ENCODE measurements around the gene MAPK8.
"Not testable (repeated sequence)": the region's sequence is repeated elsewhere in the genome, so short reads cannot be mapped to it uniquely, and the experiment has no call there.

The MAPK8 gene

DNA sequence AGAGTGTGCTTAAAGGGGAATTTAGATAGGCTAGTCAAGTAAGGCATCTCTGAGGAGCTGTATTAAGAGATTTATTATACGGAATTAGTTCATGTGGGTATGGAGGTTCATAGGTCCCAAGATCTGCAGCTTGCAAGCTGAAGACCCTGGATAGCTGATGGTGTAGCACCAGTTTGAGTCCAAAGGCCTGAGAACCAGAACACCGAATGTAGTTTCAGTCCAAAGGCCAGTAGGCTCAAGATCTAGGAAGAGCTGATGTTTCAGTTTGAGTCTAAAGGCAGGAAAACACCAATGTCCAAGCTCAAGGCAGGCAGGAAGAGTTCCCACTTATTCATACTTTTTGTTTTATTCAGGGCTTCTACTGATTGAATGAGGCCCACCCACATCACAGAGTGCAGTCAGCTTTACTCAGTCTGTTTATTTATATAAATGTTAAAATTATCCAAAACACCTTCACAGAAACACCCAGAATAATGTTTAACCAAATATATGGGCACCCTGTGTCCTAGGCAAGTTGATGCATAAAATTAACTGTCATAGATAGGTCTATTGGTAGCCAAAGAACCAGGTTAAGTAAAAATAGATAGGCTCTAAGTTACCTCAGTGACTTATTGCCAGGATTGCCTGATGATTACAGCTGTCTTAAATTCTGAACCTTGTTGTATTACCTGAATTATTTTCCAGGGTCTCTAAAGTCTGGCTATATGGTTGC lies 83.5 kb downstream of the MAPK8 start:
- DNase-seq = no peak

DNA sequence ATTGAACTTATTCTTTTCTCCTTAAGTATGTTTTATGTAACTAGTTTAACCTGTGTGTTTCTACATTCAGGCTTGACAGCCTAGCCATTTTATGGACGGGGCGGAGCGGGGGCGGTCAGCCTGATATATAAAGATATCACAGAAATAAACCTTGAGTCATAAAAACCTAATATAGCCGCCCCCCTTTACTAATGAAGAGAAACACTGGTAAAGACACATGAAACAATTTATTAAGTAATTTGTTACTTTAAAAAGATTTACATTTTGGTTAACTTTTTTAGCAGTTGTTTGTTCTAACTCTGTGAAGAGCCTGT lies 84.0 kb downstream of the MAPK8 start:
- DNase-seq = no peak

DNA sequence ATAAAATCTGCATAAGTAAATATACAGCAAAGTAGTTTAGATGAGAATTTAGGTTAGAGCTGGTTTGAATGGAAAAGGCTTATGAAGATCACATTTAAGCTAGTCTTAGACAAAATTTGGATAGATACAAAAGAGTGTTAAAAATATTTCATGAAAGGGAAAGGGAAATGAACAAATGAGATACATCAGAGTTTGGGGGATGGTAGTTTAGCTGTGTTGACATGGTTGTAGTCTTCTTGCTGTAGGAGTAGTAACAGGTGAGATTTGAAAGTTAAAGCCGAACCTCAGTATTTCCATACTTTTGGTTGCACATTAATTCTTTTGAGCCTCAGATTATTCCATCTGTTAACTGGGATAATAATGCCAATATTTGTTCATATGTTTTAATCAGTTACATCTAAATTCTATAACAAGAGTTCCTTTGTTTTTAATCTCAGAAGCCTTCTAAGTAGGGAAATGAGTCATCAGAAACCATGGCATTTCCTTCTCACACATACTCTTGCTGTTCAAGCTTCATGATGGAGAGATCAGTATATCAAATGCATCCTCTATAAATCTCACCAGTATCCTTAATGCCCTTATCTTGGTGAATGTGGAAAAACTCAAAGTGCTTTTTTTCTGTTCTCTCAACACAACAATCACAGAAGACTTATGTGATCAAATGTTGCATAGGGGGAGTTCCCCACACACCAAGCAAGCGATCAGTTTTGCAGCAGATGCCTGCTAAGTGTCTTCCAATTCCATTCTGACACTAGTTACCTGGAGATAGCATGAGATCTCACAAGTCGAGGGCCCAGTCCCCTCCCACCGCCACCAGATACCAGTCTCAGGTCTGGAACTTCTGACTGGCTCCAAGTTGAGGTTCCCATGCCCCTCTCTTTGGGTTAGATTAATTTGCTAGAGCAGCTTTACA lies 84.7 kb downstream of the MAPK8 start:
- no peak for DNase-seq

DNA sequence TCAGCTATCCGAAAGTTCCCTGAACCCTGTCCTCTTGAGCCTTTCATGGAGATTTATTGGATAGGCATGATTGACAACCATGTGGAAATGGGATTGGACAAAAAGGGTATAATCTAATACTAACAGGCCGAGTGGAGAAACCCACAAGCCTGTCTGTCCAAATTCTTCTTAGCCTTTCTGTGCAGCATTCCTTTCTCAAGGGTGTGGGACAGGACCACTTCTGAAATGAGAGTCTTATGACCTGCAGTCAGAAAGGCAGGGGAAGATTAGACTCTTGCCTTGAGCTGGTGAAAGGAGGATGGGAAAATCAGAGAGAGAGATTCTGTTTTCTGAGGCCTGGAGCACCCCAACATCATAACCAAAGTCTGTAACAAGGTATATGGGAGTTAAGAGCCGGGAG lies 85.5 kb downstream of the MAPK8 start:
- DNase-seq = no peak

DNA sequence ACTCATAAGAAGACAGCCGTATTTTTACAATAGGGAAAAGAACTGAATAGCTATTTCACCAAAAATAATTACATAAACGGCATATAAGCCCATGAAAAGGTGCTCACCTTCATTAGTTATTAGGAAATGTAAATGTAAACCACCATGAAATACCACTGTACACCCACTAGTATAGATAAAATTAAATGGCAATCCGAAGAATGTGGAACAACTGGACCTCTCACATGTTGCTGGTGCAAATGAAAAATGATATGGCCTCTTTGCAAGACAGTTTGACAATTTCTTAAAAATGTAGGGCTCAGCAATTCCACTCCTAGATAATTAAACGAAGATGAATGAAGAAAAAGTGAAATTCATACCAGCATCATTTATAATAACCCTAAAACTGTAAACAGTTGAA lies 91.8 kb downstream of the MAPK8 start:
- DNase-seq = no peak

DNA sequence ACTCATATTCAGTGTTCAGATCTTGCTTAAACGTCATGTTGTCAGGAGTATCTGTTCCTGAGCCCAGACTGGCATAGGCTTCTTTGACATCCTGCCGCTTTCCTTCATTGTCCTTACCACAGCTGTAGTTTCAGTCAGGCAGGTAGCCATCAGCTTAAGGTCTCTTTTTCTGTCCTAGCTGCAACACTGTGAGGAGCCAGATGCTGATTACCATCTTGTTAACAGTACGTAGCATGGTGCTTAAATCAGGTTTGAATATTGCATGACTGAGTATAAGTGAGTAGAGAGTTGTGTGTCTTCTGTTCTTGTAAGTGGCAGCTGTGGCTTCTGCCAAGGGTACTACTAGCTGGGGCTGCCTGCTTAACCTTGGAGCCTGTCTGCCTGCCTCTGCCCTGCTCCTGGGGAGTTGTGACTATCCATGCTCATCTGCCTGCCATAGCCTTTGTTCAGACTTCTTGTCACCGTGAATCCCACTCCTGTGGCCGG lies 92.6 kb downstream of the MAPK8 start:
- DNase-seq = no peak

DNA sequence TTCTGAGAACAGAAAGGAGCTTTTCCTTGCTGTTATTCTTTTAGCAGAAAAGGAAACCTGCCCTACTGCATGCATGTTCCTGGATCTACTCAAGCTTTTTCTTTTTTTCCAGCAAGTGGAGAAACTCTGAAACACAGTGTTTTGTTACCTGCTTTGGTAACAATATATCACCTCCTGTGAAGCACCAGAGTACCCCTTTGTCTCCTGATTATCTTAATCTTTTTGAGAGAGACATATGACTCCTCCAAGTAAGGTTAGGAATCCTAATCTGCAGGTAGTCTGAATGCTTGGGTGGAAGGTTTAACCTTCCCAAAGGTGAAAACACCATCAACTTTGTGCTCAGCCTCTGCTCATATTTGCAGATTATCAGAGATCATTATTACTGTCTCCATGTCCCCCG lies 93.1 kb downstream of the MAPK8 start:
- DNase-seq = no peak

DNA sequence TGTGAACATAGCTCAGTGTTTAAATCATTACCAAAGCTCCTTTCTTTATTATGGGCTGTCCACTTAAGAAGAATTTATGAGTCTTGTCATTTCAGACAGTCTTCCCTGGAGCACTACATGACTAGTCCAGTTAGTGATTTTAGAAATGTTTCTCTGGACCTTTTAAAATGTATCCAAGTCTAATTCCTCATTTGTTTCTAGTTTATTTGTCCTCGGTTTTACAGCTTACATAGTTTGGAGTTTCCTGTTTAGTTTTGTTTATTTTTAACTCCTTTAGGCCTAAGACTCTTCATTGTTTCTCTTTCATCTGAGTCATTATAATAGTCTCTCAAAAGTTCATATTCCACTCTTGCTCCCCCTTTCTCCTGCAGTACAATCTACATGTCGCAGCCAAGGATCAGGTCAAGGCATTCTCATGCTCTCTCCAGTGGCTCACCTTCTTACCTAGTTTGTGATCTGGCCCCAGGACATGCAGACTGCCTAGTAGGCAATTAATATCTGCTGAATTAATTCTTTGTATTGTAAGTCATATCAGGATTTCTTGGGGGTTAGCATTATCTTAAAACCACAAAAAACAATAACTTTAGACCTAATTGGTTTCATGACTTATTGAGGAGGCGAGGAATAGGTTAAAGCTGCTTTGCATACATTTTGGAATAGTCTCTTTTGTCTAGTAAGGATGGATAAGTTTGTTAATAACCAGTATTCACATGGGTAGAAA lies 93.8 kb downstream of the MAPK8 start:
- no peak for DNase-seq

DNA sequence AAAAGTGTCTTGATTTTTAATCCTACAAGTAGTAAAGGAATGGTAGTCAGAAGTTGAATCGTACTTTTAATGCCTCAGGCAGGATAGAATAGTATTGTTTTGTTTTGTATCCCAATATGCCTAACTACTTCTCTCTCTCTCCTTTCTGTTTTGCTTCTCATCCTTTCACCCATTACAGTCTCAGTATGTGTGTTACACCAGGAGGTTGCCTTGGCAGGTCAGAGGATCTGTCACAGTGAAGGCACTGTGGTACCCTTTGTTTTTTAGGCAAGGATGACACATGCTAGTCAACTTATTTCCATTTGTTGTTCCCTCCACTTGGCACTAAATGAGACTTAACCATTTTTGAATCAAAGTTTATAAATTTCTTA lies 94.4 kb downstream of the MAPK8 start:
- no peak for DNase-seq

DNA sequence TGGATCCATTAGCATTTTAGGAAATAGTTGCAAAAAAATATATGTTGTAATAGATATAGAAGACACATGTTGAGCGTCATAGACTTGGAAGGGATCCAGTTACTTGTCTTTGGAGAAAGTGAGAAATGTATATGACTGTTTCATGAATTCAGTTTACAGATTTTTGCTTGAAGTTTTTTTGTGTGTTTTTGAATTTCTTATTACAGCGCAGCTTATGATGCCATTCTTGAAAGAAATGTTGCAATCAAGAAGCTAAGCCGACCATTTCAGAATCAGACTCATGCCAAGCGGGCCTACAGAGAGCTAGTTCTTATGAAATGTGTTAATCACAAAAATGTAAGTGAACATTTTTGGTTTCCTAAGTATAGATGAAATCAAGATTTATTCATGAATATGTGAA lies 98.2 kb downstream of the MAPK8 start:
- no peak for DNase-seq

DNA sequence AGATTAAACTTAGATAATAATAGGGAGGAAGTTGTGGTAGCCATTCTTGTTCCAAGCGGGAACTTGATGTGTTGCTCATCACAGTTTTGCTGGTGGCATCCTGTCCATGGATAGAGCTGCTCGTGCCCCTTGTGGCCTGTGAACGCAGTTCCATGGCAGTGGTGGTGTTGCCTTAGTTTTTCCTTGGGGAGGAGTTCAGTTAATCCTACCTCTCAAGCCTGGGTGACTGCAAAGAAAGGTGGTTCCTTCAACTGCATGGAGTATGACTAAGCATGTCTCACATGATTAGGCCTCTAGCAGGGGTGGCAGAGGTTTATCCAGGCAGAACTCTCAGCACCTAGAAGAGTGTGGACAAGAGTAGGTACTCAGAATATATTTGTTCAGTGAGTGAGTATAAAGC lies 99.7 kb downstream of the MAPK8 start:
- no peak for DNase-seq

DNA sequence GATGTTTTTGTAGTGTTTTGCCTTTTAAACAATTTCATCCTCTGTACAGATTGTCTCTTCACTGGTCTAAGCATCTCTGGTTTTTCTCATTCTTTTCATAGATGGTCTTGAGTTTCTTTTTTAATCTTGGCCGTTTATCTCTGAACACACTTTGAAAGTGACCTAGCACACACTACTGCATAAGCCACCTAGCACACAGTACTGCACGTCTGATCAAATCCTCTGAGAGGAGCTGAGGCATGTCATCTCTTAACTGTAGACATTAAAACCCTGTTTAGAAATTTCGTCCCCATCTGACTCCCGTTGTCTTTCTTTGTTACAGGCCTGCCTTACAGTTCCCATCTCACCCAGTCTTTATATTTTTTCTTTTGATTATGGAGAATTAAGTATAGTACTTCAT lies 100.2 kb downstream of the MAPK8 start:
- no peak for DNase-seq

DNA sequence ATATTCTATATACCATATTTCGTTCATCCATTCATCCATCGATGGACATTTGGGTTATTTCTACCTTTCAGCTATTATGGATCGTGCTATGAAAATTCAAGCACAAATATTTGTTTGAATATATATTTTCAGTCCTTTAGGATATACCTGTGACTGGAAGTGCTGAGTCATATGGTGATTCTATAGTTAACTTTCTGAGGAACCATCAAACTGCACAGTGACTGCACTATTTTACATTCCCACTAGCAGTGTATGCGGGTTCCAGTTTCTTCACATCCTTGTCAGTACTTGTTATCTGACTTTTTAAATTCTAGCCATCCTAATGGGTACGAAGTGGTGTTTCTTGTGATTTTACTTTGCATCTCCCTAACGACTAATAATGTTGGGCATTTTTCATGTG lies 104.0 kb downstream of the MAPK8 start:
- DNase-seq = no peak

DNA sequence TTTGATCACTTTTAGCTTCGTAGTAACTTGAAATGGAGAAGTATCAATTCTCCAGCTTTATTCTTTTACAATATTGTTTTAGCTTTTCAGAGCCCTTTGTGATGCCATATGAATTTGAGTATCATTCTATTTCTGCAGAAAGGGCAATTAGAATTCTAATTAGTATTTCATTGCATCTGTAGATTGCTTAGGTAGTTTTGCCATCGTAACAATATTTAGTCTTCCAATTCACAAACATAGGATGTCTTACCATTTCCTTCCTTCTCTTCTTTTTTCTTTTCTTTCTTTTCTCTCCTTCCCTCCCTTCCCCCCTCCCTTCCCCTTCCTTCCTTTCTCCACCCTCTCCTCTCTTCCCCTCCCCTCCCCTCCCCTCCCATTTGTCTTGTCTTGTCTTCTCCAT lies 105.0 kb downstream of the MAPK8 start:
- no peak for DNase-seq

DNA sequence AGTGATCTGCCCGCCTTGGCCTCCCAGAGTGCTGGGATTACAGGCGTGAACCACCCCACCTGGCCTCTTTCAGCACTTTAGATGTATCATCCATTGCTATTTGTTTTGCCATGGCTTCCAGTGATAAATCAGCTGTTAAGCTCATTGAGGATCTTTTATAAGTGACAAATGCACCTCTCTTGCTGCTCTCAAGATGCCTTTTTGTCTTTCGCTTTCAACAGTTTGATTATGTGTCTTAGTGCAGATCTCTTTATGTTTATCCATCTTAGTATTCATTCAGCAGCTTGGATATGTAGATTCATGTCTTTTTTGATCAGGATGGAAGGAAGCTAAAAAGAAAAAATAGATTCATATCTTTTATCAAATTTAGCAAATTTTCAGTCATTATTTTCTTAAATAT lies 105.6 kb downstream of the MAPK8 start:
- DNase-seq = no peak

DNA sequence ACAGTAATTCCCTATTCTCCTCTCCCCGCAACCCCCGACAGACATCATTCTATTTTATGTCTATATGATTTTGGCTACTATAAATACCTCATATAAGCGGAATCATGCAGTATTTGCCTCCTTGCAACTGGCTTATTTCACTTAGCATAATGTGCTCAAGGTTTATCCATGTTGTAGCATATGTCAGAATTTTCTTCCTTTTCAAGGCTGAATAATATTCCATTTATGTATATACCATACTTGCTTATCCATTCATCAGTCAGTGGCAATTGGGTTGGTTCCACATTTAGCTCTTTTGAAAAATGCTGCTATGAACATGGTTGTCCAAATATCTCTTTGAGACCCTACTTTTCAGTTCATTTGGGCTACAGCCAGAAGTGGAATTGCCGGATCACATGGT lies 106.5 kb downstream of the MAPK8 start:
- DNase-seq = no peak

DNA sequence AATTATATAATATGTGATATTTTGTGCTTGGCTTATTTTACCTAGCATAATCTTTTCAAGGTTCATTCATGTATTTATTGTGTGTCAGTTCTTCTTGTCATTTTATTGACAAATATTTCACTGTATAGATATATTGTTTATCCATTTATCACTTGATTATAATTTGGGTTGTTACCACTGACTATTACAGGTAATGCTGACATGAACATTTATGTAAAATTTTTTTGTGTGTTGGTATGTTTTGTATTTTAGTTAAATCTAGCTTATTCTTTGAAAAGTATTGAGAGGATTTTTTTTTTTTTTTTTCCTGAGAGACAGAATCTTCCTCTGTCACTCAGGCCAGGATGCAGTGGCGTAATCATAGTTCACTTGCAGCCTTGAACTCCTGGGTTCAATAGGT lies 107.7 kb downstream of the MAPK8 start:
- no peak for DNase-seq

DNA sequence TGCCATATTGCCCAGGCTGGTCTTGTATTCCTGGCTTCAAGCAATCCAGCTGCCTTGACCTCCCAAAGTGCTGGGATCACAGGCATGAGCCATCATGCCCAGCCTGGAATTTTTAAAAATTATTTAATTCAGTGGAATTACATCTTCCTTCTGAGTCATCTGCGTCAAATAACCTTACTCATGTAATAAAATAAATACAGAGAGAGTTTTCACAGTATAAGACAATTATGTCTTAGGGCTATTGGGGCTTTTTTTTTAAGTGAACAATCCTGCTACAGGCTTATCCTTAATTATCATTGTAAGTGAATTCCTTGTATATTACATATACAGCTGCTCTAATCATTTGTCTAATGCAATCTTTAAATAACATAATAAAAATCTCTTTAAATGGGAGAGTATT lies 108.3 kb downstream of the MAPK8 start:
- DNase-seq = no peak

DNA sequence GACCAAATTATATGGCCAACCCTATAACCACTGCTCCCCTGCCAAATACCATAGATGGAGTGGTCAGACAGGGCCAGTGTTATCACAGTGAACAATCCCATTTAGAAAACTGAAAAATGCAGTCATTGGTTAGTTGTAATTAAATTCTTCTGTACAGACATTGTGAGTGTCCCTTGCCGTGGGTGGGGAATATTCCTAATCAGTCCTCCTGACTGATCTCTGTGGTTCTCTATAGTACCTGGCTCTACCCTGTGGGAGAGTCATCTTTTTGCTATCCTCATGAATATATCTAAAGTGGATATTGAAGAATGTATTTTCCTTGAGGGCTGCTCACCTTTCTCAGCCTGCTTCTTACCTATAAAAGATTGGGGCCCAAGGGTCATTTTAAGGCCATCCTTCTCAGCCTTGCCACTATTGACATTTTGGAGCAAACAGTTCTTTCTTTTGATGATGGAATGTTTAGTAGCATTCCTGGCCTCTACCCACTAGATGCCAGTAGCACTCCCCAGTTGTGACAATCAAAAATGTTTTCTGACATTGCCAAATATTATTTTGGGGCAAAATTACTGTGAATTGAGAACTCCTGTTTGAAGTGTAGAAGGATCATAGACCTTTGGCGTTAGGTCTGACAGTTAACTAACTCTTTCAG lies 110.2 kb downstream of the MAPK8 start:
- no peak for DNase-seq

DNA sequence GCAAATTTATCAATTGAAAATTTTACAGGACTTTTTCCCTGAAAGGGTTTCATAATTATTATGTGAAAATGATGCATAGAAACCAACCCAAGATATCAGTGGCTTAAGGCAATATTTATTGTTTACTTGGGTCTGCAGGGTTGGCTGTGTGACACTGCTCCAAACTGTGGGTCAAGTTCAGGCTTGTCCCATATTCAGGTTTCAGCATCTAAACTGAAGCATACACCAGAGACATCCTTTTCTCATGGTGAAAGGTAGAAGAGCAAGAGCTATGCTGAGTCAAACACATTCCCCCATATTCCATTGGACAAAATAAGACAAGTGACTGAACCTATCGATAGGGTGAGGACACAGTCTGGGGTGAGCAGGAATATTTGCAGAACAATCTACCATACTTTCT lies 110.9 kb downstream of the MAPK8 start:
- no peak for DNase-seq

DNA sequence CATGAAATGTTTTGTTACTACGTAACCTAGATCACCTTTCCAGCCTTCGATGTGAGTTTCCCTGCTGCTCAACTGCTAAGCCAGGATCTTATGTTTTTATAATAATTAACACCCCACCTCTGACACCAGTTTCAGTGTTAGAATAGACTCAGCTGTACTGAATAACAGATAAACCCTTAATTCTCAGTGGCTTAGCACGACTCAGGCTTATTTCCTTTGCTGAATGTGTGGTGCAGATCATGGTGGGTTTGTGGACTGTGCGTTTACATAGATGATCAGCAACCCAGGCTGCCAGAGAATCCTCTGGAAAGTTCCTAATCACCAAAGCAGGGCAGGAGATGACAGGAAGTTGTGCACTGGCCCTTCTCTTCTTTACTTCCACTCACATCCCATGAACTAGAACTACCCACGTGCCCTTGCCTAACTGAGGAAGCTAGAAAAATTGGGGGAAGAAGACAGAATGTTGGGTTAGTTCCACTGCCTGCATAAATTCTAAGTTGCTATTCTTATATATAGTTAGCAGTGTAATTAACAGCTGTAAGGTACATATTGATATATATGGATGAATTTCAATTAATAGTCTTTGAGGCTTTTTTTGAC lies 111.8 kb downstream of the MAPK8 start:
- DNase-seq = no peak

DNA sequence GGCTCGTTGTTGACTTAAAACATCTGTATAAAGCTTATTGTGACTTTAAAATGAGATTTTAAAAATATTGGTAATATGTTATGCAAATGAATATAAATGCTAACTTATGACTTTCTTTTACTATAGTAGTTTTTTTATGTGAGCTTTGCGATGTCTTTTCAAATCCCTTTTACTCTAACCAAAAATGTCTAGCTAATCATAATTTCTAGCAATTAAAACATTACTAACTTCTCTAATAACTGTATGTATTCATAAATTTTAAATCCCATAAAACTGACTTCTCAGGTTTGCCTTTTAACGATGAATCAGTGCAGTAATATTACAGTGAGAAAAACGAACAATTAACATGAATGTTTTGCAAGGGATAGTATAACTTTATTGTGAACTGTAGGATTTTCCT lies 113.2 kb downstream of the MAPK8 start:
- no peak for DNase-seq

DNA sequence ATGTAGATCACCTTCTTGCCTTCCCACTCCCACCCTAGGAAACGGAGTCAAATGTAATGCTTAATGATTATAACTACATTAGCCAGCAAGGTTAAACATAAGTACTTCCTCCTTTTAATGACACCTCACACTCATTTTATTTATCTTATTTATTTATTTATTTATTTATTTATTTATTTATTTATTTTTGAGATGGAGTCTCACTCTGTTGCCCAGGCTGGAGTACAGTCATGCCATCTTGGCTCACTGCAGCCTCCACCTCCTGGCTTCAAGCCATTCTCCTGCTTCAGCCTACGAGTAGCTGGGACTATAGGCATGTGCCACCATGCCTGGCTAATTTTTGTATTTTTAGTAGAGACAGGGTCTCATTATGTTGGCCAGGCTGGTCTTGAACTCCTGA lies 115.4 kb downstream of the MAPK8 start:
- not testable (repeated sequence) for DNase-seq

Measured in activated CD4-positive, alpha-beta T cell treated with anti-CD3 and anti-CD28 coated beads, Interleukin-2, amount 50 U/mL, for 1 hour (primary cell).